GM18499 (cell line): ENCODE results near the gene TUBB2A.

Experiments
- ATAC-seq: cut with Tn5 transposase; IDR thresholded peaks from one replicate; pipeline ENCODE4 v1.9.1; 2021; ENCODE audit warnings: moderate number of reproducible peaks; ENCODE audit not compliant: insufficient read depth, unreplicated experiment

TUBB2A gene

DNA sequence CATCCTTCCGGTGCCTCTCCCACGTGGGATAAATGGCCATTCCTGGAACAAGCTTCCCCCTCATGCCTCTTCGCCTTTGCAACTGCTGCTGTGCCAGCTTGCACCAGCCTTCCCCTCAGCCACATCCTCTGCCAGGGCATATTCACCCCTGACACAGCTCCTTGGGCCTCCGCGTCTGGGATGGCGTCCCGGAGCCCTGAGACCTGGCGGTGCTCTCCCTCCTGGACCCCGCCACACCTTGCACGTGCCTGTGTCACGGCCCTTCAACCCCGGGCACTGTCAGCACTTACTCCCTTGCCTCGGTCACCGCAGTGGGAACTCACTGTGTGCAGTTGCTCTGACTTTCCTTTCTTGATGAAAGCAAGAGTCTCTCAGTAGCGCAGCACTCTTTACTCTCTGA lies 25.6 kb downstream of the TUBB2A start:
- ATAC-seq, result no peak

DNA sequence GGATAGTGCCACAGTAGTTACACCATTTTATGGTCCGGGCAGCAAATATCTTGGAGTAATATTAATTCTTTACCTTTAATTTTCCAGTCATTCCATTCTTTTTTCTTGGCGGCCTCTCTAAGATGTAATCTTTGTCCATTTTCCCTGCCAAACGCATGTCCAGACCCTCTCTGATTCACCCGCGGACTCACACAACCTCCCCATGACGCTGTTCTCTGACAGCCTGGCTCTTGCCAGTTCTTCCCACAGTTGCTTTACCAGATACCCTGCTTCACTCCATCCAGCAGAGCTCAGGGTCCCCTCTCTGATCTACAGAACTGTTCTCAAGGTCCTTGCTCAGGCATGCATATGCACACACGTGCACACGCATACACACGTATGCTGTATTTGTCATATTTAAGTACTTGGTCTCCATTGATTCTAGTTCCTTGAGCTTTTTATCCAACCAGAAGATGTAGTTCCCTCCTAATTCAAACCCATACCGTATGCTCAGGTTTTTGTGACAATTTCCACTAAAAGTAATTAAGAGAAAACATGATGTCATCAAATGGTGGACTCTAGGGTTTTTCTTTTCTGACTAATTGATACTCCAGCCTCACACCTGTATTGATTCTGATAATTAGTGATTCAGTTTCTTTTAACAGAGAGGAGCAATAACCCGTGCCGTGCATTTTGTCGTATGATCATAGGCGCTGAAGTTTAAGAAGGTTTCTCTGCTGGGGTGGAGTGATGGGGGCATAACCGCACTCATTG lies 28.8 kb downstream of the TUBB2A start:
- ATAC-seq, result no peak

DNA sequence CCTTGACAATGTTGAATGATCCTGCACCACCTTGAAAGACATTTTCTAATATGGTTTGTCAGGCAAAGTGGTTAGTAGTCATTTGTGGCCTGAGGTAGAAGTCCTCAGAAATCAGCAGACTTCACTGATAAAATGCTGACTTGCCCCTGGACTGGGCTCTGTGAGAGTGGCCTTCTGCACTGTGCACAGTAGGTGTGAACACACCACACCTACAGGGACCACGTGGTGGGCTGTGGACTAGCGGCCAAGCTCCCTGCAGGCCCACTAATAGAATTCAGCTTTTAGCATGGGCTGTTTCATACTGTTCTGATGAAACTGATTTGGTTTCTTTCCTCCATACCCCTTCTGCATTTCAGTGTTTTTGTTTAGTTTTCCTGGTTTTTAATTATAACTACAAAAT lies 31.5 kb downstream of the TUBB2A start:
- ATAC-seq, result no peak

DNA sequence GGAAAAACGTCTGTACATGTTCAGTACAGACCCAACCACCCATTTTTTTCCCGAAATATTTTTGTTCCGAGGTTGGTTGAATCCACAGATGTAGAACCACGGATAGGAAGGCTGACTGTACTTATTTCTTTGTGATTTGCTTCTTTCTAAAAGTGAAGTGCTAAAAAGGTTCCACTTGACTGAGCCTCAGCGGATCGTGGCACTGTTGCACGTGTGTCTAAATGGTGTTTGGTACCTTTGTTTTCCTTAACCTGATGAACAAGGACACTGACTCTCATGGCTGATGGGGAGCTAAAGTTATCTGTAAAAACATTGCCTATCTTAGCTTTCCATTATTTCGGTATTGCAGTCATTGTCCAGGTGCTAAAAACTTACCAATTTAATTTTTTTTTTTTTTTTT lies 32.7 kb downstream of the TUBB2A start:
- no peak for ATAC-seq

DNA sequence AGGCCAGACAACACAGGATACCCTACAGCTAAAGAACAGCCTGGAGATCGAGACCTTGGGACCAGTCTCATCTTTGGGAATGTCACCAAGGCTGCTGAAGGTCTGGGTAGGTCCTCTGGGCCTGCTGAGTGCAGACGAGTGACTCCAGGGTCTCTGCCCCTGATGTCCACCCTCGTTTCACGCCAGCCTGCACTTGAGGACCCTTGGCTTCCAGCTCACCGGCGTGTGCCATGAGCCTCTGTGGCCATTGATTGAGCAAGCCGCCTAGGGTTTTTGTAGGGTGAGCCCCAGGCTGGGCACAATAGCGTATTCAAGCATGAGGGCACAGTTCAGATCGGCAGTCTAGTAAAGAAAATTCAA lies 34.5 kb downstream of the TUBB2A start:
- no peak for ATAC-seq

DNA sequence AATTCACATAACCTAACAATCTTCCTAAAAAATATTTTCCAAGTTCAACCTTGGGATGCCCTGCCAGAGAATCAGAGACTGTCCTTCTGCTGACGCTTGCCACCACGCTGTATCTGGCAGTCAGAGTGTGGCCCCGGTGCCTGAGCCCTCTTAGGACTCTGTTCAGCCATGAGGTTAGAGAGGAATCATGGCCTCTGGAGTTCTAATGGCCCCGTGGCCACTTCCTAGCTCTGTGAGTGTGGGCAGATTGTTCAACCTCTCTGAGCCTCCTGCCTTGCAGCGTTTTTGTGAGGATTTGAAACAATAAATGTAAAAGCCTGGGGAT lies 36.6 kb downstream of the TUBB2A start:
- no peak for ATAC-seq

DNA sequence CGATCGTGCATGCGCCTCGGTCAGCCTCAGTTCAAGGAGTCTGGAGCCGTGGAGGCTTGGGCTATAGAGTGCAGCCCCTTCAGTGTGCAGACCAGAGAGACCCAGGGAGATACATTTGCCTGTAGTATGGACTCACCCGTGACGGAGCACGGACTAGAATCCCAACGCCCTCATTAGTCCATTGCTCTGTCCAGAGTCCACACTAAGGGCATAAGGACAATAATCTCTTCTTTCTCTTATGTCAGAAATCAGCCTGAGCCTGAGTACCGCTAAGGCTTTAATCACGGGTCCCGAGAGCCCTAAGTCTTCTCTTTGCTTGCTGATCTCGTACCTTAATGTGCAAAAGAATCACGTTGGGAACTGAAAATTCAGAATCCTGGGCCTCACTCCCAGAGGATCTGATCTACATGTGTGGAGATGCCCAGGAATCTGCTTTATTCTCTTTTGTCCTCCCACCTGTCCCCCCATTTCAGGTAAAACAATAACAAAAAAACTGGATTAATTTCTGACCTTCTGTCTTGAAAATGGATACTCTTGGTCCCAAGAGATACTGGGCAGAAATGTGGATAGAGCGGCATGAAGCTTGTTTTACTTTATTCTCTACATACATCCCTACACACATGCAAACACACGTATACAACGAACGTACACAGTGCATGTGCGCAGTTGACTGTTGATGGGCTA lies 38.2 kb downstream of the TUBB2A start:
- no peak for ATAC-seq

DNA sequence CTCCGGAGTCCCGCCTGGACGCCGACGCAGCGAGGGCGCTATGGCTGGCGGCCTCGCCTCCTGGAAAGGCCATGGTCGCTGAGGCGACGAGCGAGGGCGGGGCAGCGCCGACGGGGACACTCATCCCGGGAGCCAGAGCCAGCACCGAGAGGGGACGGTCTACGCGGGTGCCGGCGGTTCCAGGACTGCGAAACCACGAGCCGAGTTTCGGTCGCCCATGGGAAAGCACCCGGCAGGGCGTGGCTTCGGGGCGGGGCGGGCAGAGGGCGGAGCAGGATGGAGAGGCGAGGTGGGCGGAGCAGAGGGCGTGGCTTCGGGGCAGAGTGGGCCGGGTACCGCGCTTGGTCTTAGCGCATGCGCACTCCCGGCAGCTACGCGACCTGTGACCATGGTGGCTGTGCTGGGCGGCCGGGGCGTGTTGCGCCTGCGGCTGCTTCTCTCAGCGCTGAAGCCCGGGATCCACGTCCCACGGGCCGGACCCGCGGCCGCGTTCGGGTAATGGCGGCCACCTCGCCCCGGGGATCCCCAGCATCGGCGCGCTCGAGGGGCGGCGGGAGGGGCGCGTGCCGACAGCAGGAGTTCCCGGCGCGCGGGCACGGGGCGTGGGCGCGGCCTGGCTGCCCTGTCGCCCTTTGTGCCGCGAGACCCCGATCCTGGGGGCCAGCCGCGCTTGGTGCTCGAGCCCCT lies 38.8 kb downstream of the TUBB2A start, which contains the start of gene BPHL:
Gene BPHL, plus strand, starts transcription at position 359 of the 687 bp plus-strand sequence. Its CDS starts 30 bp downstream, at position 389.
- peak; percentile 59 for ATAC-seq

DNA sequence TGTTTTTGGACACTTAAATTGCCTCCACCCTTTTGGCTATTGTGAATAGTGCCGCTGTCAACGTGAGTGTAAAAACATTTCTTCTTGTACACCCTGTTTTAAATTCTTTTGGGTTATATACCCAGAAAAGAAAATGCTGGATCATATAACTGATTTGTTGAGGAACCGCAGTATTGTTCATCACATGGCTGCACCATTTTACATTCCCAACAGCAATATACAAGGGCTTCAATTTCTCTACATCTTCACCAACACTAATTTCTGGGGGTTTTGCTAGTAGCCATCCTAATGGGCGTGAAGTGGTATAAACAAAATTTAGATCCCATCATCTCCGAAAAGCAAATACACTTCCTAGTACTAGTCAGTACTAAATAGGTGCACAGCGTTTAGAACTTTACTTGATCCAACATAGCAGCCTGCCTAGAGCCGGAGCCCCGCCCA lies 39.4 kb downstream of the TUBB2A start:
- ATAC-seq, result peak; percentile 8

DNA sequence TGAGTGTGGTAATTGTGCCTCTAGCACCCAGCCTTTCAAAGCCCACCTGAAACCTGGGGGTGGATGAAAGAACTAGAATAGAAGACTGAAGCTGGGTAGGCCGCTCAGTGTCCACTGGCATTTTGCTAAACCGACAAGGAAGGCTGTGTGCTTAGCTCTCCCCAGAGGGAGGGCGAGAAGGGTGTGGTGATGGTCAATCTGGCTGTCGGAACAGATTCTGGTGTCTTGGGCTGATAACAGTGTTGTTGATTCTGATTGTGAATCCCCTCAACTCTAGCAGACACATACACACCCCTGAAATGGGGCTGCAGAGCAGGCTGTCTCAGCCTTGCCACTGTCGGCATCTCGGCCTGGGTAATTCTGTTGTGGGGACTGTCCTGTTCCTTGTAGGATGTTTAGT lies 43.0 kb downstream of the TUBB2A start:
- no peak for ATAC-seq

DNA sequence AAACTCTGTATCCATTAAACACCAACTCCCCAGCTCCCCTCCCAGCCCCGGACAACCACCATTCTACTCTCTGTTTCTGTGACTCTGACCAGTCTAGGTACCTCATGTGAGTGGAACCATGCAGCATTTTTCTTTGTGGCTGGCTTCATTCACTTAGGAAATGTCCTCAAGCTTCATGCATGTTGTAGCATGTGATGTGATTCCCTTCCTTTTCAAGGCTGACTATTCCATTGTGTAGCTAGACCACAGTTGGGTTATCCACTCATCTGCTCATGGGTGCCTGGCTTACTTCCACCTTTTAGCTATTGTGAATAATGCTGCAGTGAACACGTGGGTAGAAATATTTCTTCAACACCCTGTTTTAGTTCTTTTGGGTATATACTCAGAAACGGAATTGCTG lies 47.6 kb downstream of the TUBB2A start:
- no peak for ATAC-seq

DNA sequence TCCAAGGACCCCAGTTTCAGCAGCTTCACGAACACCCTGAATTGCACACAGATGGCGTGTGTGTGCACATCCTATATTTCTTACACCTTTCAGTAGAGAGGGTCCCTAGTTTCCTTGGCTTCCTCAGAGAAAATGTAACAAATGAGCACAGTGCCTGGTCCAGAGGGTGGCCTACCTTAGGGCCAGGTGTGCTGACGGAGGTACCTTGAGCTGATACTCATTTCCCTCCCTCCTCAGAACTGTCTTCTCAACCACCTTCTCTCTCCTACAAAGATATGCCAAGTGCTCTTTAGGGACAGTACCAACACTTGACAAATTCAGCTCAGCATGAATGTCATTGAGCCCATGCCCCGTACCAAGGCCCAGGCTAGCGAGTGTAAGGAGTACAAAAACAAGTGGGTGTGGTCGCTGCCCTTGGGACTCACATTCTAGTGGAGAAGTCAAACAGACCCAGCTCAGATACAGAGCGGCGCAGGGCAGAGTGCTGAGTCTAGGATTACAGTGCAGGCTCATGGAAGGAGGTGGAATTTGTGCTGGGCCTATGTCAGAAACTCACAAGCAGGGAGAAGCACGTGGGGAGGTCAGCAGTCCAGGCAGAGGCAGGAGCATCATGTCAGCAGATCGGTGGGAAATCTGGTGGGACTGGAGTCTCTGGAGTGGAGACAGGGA lies 48.5 kb downstream of the TUBB2A start:
- no peak for ATAC-seq
